ENCODE data around the gene UNCX.

UNCX gene

GRCh38 chr7:1284743-1285458 lies 52.2 kb downstream of the UNCX start:
- no peak for DNase-seq (ENCODE audit: low read depth)
- TF ChIP-seq, protein P1, sequence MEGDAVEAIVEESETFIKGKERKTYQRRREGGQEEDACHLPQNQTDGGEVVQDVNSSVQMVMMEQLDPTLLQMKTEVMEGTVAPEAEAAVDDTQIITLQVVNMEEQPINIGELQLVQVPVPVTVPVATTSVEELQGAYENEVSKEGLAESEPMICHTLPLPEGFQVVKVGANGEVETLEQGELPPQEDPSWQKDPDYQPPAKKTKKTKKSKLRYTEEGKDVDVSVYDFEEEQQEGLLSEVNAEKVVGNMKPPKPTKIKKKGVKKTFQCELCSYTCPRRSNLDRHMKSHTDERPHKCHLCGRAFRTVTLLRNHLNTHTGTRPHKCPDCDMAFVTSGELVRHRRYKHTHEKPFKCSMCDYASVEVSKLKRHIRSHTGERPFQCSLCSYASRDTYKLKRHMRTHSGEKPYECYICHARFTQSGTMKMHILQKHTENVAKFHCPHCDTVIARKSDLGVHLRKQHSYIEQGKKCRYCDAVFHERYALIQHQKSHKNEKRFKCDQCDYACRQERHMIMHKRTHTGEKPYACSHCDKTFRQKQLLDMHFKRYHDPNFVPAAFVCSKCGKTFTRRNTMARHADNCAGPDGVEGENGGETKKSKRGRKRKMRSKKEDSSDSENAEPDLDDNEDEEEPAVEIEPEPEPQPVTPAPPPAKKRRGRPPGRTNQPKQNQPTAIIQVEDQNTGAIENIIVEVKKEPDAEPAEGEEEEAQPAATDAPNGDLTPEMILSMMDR (IDR thresholded peaks at IDR 0.05; ENCODE audit: low read length, missing control alignments), result no peak

GRCh38 chr7:1285556-1286301 lies 53.1 kb downstream of the UNCX start:
- no peak for DNase-seq (ENCODE audit: low read depth)
- TF ChIP-seq, protein P1 (IDR thresholded peaks at IDR 0.05; ENCODE audit: low read length, missing control alignments), result no peak
- no peak overlapping the region for H3K4me3 ChIP-seq (replicated peaks; ENCODE audit: low read depth, low read length)

More at GRCh38 chr7:1284743-1285458, 52.2 kb downstream of the UNCX start:
- H3K4me3 ChIP-seq (replicated peaks; ENCODE audit: low read depth, low read length), result no peak overlapping the region
